HAP-1 (cell line): Measurements from ENCODE around the gene ARF3.

Source experiments
- DNase-seq, 2 experiments: peaks; one replicate each; pipeline ENCODE4 v3.0.0-alpha.2; 2016 to 2020; ENCODE audit warnings: low spot score in 2 of 2
- H3K27me3 ChIP-seq: fragments of 250-450 bp; sonication (Bioruptor Pico); 2 replicates; pipeline ENCODE4 v1.5.1; 2020; ENCODE audit warnings: low read depth, mild to moderate bottlenecking, moderate library complexity
- H3K36me3 ChIP-seq: fragments of 250-450 bp; sonication (Bioruptor Pico); replicated peaks from 2 replicates; pipeline ENCODE4 v1.5.1; 2020; ENCODE audit warnings: mild to moderate bottlenecking
- H3K4me1 ChIP-seq: fragments of 250-450 bp; sonication (Bioruptor Pico); 2 replicates; pipeline ENCODE4 v1.5.1; 2020; ENCODE audit warnings: mild to moderate bottlenecking
- H3K4me3 ChIP-seq: fragments of 250-450 bp; sonication (Bioruptor Pico); 2 replicates; pipeline ENCODE4 v1.5.1; 2020; ENCODE audit warnings: mild to moderate bottlenecking, moderate library complexity
- H3K9me3 ChIP-seq: fragments of 250-450 bp; sonication (Bioruptor Pico); 2 replicates; pipeline ENCODE4 v1.5.1; 2020; ENCODE audit warnings: mild to moderate bottlenecking, moderate library complexity
- in situ Hi-C: fragments of 300-500 bp; cut with MboI; formaldehyde crosslinking; loops from 3 replicates; pipeline ENCODE4 v1.14.3; 2020; ENCODE audit warnings: low sequenced_read_pairs, inconsistent platforms, mixed read lengths

Gene ARF3

GRCh38 chr12:48978291-48978740 is 21.0 kb upstream of the ARF3 start, which contains the start of gene WNT1:
WNT1 (plus strand) TSS chr12:48978322; CDS start chr12:48978651, 329 bp downstream.
- Histone ChIP-seq H3K27me3 (peaks cover 16% of the 10 kb centered on the region), H3K36me3 (no peaks in the 10 kb centered on the region), H3K9me3 (no peaks in the 10 kb centered on the region), H3K4me1 (no peaks in the 10 kb centered on the region; the same call in 1 of the 2 replicates), H3K4me3 (no peak within 1 kb of the TSS)
- in situ Hi-C loops = loop anchor here (5.0 kb wide), 1 partner anchor 116 kb away; no protein-coding TSS in a partner anchor
- no peak for DNase-seq

DNA sequence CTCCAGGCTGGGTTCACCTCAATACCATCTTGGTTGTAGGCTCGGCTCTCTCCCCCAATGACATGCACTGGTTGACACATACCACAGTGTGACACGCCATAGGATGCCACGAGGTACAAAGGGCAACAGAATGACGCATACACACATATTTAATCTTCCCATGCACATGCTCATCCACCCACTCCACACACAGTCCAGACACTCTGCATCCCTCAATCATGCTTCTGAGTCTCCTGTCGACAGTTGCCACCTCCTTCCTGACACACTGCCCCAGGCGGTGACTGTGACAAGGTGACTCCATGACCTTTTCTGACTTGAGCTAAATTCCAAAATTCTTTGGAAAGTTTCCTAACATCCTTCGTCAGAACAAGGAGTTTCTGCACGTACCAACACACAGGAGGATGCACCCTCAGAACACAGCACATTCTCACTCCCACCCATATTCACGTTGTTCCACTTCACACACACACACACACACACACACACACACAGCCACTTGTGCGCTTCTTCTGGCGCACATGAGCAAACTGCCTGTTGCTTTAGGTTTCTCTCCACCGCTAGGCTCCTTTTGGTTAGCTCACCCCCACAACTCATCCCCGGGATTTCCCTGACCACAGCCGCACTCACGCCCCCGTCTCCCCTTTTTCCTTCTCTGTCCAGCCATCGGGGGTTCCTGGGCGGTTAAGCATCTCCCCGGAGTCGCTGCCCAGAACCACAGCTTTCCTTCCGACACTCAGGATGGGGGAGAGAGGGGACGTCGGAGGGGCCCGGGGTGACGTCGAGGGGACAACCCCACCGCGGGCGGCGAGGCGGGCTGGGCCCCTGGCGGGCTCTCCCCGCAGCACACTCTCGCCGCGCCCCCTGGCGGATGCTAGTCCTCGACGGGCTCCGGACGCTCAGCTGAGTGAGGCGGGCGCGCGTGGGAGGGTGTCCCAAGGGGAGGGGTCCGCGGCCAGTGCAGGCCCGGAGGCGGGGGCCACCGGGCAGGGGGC is 20.3 kb upstream of the ARF3 start:
- H3K27me3 ChIP-seq = peaks cover 15% of the 10 kb centered on the region
- in situ Hi-C loops = loop anchor here (5.0 kb wide), 1 partner anchor 115 kb away; no protein-coding TSS in a partner anchor
- H3K9me3 ChIP-seq = no peaks in the 10 kb centered on the region
- no peaks in the 10 kb centered on the region; the same call in 1 of the 2 replicates for H3K4me1 ChIP-seq
- DNase-seq = peak in 1 of 2 experiments; percentile 82
- no peak overlapping the region for H3K4me3 ChIP-seq
- no peaks in the 10 kb centered on the region for H3K36me3 ChIP-seq

GRCh38 chr12:48973941-48974673 is 16.8 kb upstream of the ARF3 start:
- Histone ChIP-seq H3K4me3 (no peak overlapping the region), H3K27me3 (no peaks in the 10 kb centered on the region), H3K9me3 (no peaks in the 10 kb centered on the region), H3K36me3 (no peaks in the 10 kb centered on the region), H3K4me1 (peaks cover 8% of the 10 kb centered on the region)
- in situ Hi-C loops = no loop called here
- DNase-seq = peak in 1 of 2 experiments; percentile 51

DNA sequence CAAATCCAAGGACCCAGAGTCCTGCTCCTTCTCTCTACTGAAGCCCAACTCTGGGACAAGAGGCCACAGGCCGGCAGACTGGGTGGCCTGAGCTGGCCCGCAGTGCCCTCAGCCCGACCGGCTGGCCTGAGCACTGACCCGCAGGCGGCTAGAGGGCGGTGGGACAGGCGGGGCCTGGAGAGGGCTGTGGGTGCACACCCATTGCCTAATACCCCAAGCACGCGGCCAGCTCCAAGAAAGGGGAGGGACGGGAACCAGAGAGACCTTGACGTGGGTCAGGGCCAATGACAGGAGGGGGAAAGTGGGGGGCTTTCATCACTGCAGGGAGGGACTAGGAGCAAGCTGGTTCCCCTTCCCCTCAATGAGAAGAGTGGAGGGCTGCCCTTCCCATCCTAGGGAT is 16.2 kb upstream of the ARF3 start:
- peaks cover 8% of the 10 kb centered on the region for H3K4me1 ChIP-seq
- no peak overlapping the region for H3K4me3 ChIP-seq
- H3K36me3 ChIP-seq = no peaks in the 10 kb centered on the region
- DNase-seq = no peak
- H3K27me3 ChIP-seq = no peaks in the 10 kb centered on the region
- in situ Hi-C loops = no loop called here
- no peaks in the 10 kb centered on the region for H3K9me3 ChIP-seq

DNA sequence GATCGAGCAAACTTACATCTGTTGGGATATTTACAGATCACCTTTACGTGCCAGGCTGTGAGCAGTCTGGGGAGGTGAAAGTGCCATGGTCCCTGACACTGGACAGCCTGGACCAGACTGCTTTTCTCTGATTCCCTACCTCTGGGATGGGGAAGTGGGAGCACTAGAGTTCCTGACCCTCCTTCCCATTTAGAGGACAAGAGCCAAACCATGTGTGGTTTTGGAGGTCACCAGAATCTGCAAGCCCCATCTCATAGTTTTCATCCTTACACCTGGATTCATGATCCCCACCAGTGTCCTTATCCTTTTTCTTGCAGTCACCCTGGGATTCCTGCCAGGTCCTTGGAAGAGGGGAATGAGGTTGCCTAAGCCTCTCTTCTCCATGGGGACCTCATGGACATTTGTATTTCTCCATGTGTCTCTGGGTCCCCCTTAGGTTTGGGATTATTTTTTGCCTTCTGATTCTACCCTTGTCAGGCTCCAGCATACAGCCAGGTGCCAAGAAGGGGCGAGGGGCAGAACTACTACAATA is 15.7 kb upstream of the ARF3 start:
- in situ Hi-C loops = no loop called here
- no peak for DNase-seq
- Histone ChIP-seq H3K36me3 (no peaks in the 10 kb centered on the region), H3K27me3 (no peaks in the 10 kb centered on the region), H3K4me1 (peaks cover 8% of the 10 kb centered on the region), H3K9me3 (no peaks in the 10 kb centered on the region), H3K4me3 (no peak overlapping the region)

GRCh38 chr12:48972213-48972951 is 15.1 kb upstream of the ARF3 start:
- H3K36me3 ChIP-seq = no peaks in the 10 kb centered on the region
- H3K4me1 ChIP-seq = peaks cover 8% of the 10 kb centered on the region
- DNase-seq = no peak
- in situ Hi-C loops = no loop called here
- H3K27me3 ChIP-seq = no peaks in the 10 kb centered on the region
- no peak overlapping the region for H3K4me3 ChIP-seq
- H3K9me3 ChIP-seq = no peaks in the 10 kb centered on the region

GRCh38 chr12:48970702-48971334 is 13.5 kb upstream of the ARF3 start:
- H3K4me3 ChIP-seq = peak overlapping the region; percentile 40
- H3K36me3 ChIP-seq = no peaks in the 10 kb centered on the region
- no peaks in the 10 kb centered on the region for H3K27me3 ChIP-seq
- no peak for DNase-seq
- peaks cover 8% of the 10 kb centered on the region for H3K4me1 ChIP-seq
- in situ Hi-C loops = no loop called here
- no peaks in the 10 kb centered on the region for H3K9me3 ChIP-seq

DNA sequence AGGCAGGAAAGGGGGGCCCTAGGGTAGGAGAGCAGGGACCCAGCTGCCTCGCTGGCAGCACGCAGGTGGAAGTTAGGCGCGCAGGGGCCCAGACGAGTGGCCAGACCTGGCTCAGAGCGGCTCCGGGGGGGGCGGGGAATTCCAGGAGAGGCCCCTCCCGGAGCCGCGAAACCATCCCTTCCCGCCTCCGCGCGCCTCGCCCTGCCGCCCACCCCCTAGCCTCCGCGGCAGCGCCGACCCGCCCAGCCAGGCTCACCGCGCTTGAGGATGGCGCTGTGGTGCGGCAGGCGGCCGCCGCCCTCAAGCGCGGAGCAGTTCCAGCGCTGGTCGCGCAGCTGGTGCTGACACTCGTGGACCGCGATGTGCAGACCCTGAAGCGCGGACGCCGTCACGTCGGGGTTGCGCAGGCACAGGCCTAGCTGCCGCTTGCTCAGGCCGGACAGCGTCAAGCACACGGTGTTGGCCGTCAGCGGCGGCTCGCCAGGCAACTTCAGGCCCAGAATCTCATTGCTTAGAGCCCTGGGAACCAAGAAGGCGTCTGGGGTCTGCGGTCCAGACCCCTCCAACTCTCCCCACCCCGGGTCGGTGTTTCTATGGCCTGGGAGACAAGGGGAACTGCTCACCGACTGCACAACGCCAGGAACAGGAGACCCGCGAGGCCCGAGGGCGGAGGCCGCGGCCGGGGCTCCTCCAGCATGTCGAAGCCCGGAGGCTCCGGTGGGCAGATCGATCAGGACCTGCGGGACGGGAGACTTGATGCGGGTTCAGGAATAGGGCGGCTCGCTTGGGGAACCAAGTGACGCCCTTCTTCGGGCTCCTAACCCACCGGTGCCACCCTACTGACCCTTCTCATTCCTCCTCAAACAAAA is 12.8 kb upstream of the ARF3 start:
- Histone ChIP-seq H3K4me3 (peak overlapping the region; percentile 40), H3K9me3 (no peaks in the 10 kb centered on the region), H3K36me3 (no peaks in the 10 kb centered on the region), H3K4me1 (peaks cover 8% of the 10 kb centered on the region), H3K27me3 (no peaks in the 10 kb centered on the region)
- in situ Hi-C loops = no loop called here
- DNase-seq = no peak

DNA sequence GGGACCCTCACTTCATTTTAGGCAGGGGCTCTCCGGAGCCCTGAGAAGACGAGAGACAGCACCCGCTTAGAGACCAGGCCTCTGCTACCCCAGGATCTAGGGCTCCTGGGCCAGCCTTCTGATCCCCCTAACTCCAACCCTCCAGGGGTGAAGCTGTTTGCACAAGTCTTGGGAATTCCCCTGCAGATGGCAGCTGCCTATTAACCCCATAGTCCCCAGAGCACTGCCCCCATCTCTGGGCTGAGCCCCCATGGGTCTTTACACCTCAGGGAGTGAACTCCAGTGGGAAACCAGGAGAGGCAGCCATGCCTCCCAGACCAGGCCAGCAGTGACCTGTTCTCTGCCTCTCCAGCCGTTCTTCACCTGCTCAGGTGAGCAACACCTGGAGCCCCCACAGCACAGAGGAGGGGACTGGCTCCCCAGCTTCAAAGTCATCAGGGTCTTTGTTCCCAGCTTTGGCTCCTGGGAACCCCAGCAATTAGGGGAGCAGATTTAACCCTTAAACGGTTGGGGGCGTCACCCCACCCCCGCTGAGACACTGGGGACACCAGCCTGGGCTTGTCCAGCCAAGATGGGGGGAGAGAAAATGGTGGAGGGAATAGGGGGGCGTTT is 12.0 kb upstream of the ARF3 start:
- Histone ChIP-seq H3K9me3 (no peaks in the 10 kb centered on the region), H3K4me1 (peaks cover 8% of the 10 kb centered on the region), H3K4me3 (no peak overlapping the region), H3K27me3 (no peaks in the 10 kb centered on the region), H3K36me3 (no peaks in the 10 kb centered on the region)
- in situ Hi-C loops = no loop called here
- no peak for DNase-seq

GRCh38 chr12:48968467-48968866 is 11.2 kb upstream of the ARF3 start:
- H3K4me1 ChIP-seq = peaks cover 8% of the 10 kb centered on the region
- in situ Hi-C loops = no loop called here
- no peak for DNase-seq

DNA sequence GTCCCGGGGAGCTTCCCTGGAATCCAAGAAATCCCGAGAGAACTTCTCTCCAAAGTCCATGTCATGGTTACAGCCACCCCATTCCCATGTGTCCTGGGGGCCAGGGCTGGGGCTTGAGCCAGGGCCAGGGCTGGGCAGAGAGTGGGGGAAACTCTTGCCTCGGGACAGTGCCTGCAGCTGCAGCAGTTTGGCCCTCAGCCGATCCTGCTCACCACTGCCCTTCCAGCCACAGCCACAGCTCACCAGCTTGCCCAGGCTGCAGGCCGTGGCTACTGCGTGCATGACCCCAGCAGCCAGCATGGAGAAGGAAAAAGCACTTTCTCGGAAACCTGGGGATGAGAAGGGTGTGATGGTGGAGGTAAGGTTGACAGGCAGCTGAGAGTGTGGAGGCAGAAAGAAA is 10.7 kb upstream of the ARF3 start:
- in situ Hi-C loops = no loop called here
- H3K4me1 ChIP-seq = peaks cover 8% of the 10 kb centered on the region
- H3K27me3 ChIP-seq = no peaks in the 10 kb centered on the region

More at GRCh38 chr12:48968467-48968866, 11.2 kb upstream of the ARF3 start:
- Histone ChIP-seq H3K4me3 (no peak overlapping the region), H3K27me3 (no peaks in the 10 kb centered on the region), H3K36me3 (no peaks in the 10 kb centered on the region), H3K9me3 (no peaks in the 10 kb centered on the region)

More for the DNA sequence above, 10.7 kb upstream of the ARF3 start:
- Histone ChIP-seq H3K36me3 (no peaks in the 10 kb centered on the region), H3K9me3 (no peaks in the 10 kb centered on the region), H3K4me3 (no peak overlapping the region)
- DNase-seq = no peak
